WTC11 (cell line): ENCODE results near the gene RNF224. TPM values are rescaled to one million over a fixed set of nuclear protein-coding genes. Genes with fewer than 3 reads are reported as not detected.

ENCODE experiments used
- ATAC-seq: fragments of 200-7000 bp; cut with Tn5 transposase; 2 replicates; pipeline ENCODE4 v1.10.0; 2021; ENCODE audit warnings: mild to moderate bottlenecking, moderate library complexity
- CTCF ChIA-PET: fragments of 300-600 bp; sonication (Branson Sonifier 250); formaldehyde crosslinking; loops from one replicate; lab custom pipeline; 2021; ENCODE audit warnings: antibody characterized with exemption; lab: Charles Lee
- POLR2A ChIA-PET: fragments of 350-600 bp; sonication (Branson Sonifier 250); formaldehyde crosslinking; loops from one replicate; lab custom pipeline; 2021; ENCODE audit warnings: antibody characterized with exemption; lab: Charles Lee
- DNase-seq: peaks from one replicate; pipeline ENCODE4 v3.0.0; 2021; ENCODE audit warnings: low spot score
- H3K27ac Mint-ChIP-seq: 2 replicates; pipeline ENCODE4 v1.8.0; 2021; ENCODE audit warnings: mixed read lengths
- H3K27me3 Mint-ChIP-seq: 2 replicates; pipeline ENCODE4 v1.8.0; 2021; ENCODE audit warnings: low read depth, mild to moderate bottlenecking, moderate library complexity, mixed read lengths
- H3K36me3 Mint-ChIP-seq: 2 replicates; pipeline ENCODE4 v1.8.0; 2021; ENCODE audit warnings: mixed read lengths
- H3K4me1 Mint-ChIP-seq: 2 replicates; pipeline ENCODE4 v1.8.0; 2022; ENCODE audit warnings: mixed read lengths
- H3K4me3 Mint-ChIP-seq: 2 replicates; pipeline ENCODE4 v1.8.0; 2021; ENCODE audit warnings: mild to moderate bottlenecking, moderate library complexity, mixed read lengths
- H3K9me3 Mint-ChIP-seq: 2 replicates; pipeline ENCODE4 v1.8.0; 2021; ENCODE audit warnings: mixed read lengths
- AR ChIP-seq: fragments of 250-450 bp; sonication (Bioruptor Pico); IDR thresholded peaks from 2 replicates; pipeline ENCODE4 v1.9.0; 2021; ENCODE audit warnings: mild to moderate bottlenecking
- CDX4 ChIP-seq: fragments of 250-450 bp; sonication (Bioruptor Pico); IDR thresholded peaks from 2 replicates; pipeline ENCODE4 v1.9.0; 2021; ENCODE audit warnings: moderate library complexity, mild to moderate bottlenecking, inconsistent platforms, borderline replicate concordance
- CTCF ChIP-seq: fragments of 200-600 bp; IDR thresholded peaks from 2 replicates; pipeline ENCODE4 v1.8.0; 2022; ENCODE audit warnings: antibody characterized with exemption
- ELF4 ChIP-seq: sonication (generic); formaldehyde crosslinking; IDR thresholded peaks from 2 replicates; pipeline ENCODE4 v1.8.1; 2022; ENCODE audit warnings: low read depth, mild to moderate bottlenecking, moderate library complexity, missing genetic modification reagents
- ERG ChIP-seq: fragments of 250-450 bp; sonication (Bioruptor Pico); IDR thresholded peaks from 2 replicates; pipeline ENCODE4 v1.8.0; 2021; ENCODE audit warnings: mild to moderate bottlenecking
- FOXK1 ChIP-seq: sonication (generic); formaldehyde crosslinking; IDR thresholded peaks from 2 replicates; pipeline ENCODE4 v1.8.0; 2022; ENCODE audit warnings: mild to moderate bottlenecking, moderate library complexity, missing genetic modification reagents
- MXD4 ChIP-seq: fragments of 250-450 bp; sonication (Bioruptor Pico); IDR thresholded peaks from 2 replicates; pipeline ENCODE4 v1.8.0; 2021; ENCODE audit warnings: mild to moderate bottlenecking, moderate library complexity, borderline replicate concordance
- NFYB ChIP-seq: sonication (generic); formaldehyde crosslinking; conservative IDR thresholded peaks from 2 replicates; pipeline ENCODE4 v1.8.0; 2022; ENCODE audit warnings: low read depth, missing genetic modification reagents
- NR2C2 ChIP-seq: sonication (generic); formaldehyde crosslinking; IDR thresholded peaks from 2 replicates; pipeline ENCODE4 v1.8.0; 2022; ENCODE audit warnings: mild to moderate bottlenecking, missing genetic modification reagents
- NR3C1 ChIP-seq: sonication (generic); formaldehyde crosslinking; conservative IDR thresholded peaks from 2 replicates; pipeline ENCODE4 v1.8.1; 2023; ENCODE audit warnings: low read depth, mild to moderate bottlenecking, missing genetic modification reagents
- PREB ChIP-seq: sonication (generic); formaldehyde crosslinking; IDR thresholded peaks from 2 replicates; pipeline ENCODE4 v1.8.1; 2022; ENCODE audit warnings: mild to moderate bottlenecking, missing genetic modification reagents, moderate library complexity, borderline replicate concordance
- RORB ChIP-seq: fragments of 250-450 bp; sonication (Bioruptor Pico); IDR thresholded peaks from 2 replicates; pipeline ENCODE4 v1.9.0; 2021; ENCODE audit warnings: mild to moderate bottlenecking
- SP1 ChIP-seq: sonication (generic); formaldehyde crosslinking; conservative IDR thresholded peaks from 2 replicates; pipeline ENCODE4 v1.8.1; 2022; ENCODE audit warnings: missing genetic modification reagents
- STAT6 ChIP-seq: sonication (generic); formaldehyde crosslinking; conservative IDR thresholded peaks from 2 replicates; pipeline ENCODE4 v1.8.1; 2023; ENCODE audit warnings: mild to moderate bottlenecking, low read depth, missing genetic modification reagents, moderate library complexity
- ZNF232 ChIP-seq: sonication (generic); formaldehyde crosslinking; IDR thresholded peaks from 2 replicates; pipeline ENCODE4 v1.8.0; 2022; ENCODE audit warnings: mild to moderate bottlenecking, missing genetic modification reagents
- ZNF425 ChIP-seq: fragments of 250-450 bp; sonication (Bioruptor Pico); conservative IDR thresholded peaks from 2 replicates; pipeline ENCODE4 v1.9.0; 2021; ENCODE audit warnings: mild to moderate bottlenecking
- total RNA-seq: library from RNA; stranded (reverse); gene quantifications from 3 replicates; pipeline ENCODE4 v1.2.3, GENCODE V29; 2021
- TF ChIP-seq, protein P1 (sequence below): sonication (generic); formaldehyde crosslinking; IDR thresholded peaks from 2 replicates; pipeline ENCODE4 v1.8.0; 2022; ENCODE audit warnings: mild to moderate bottlenecking, missing genetic modification reagents
- TF ChIP-seq, protein P2 (sequence below): sonication (generic); formaldehyde crosslinking; IDR thresholded peaks from 2 replicates; pipeline ENCODE4 v1.8.0; 2022; ENCODE audit warnings: mild to moderate bottlenecking, missing genetic modification reagents

RNF224 gene
- total RNA-seq, 1 experiment from 2014 or later, result 0.59 TPM

DNA sequence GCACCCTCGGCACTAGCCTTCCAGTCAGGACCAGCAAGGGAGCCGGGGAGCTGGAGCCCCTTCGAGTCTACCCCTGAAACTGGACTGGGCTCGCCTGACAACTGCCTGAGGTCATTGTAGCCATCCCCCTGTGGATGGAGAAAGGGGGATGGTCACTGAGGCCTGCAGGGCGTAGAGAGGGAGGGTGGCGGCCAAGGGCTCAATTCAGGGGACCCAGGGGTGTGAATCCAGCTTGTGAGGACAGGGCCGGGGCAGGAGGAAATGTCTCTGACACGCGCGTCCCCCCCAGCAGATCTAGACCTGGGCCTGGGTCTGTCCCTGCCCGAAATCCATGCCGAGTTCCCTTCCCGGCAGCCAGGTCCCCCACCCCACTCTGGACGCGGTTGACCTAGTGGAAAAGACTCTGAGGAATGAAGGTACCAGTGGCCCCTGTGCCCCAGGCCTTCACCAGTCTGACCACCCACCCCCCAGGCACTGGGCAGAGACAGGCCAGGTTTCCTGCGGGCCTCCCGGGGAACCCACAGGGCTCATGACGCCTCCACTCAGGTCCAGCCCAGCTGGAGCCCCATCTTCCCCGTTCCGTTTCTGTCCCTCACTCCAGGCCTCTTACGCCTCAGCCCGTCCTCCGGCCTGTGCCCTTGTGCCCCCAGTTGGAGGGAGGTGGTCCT lies 4.2 kb downstream of the RNF224 start (continued):
- TF ChIP-seq ERG (CRISPR knock-in tag) (no peak), FOXK1 (CRISPR knock-in tag) (no peak)

- ChIA-PET CTCF (interaction anchor here (1.2 kb wide), 1 partner anchor 186 kb away, joined by 4 read pairs; the partner anchor contains the start of gene NPDC1), POLR2A (no interaction called here)
- no peaks in the 10 kb centered on the region for H3K36me3 Mint-ChIP-seq
- DNase-seq (no peak), ATAC-seq (no peak)
- no peak overlapping the region for H3K4me3 Mint-ChIP-seq
- H3K27me3 Mint-ChIP-seq, result no peaks in the 10 kb centered on the region
- no peaks in the 10 kb centered on the region for H3K9me3 Mint-ChIP-seq
- peaks cover 13% of the 10 kb centered on the region for H3K4me1 Mint-ChIP-seq
- no peak overlapping the region for H3K27ac Mint-ChIP-seq
- TF ChIP-seq NR2C2 (no peak), STAT6 (CRISPR knock-in tag) (no peak), AR (CRISPR knock-in tag) (no peak), SP1 (CRISPR knock-in tag) (no peak), ZNF232 (CRISPR knock-in tag) (no peak), NFYB (CRISPR knock-in tag) (no peak), CTCF (no peak), ZNF425 (no peak), ELF4 (CRISPR knock-in tag) (no peak), NR3C1 (CRISPR knock-in tag) (no peak), RORB (CRISPR knock-in tag) (no peak), MXD4 (CRISPR knock-in tag) (no peak), PREB (CRISPR knock-in tag) (no peak), CDX4 (CRISPR knock-in tag) (no peak)
- TF ChIP-seq, protein P1, sequence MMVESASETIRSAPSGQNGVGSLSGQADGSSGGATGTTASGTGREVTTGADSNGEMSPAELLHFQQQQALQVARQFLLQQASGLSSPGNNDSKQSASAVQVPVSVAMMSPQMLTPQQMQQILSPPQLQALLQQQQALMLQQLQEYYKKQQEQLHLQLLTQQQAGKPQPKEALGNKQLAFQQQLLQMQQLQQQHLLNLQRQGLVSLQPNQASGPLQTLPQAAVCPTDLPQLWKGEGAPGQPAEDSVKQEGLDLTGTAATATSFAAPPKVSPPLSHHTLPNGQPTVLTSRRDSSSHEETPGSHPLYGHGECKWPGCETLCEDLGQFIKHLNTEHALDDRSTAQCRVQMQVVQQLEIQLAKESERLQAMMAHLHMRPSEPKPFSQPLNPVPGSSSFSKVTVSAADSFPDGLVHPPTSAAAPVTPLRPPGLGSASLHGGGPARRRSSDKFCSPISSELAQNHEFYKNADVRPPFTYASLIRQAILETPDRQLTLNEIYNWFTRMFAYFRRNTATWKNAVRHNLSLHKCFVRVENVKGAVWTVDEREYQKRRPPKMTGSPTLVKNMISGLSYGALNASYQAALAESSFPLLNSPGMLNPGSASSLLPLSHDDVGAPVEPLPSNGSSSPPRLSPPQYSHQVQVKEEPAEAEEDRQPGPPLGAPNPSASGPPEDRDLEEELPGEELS, result no peak
- TF ChIP-seq, protein P2, sequence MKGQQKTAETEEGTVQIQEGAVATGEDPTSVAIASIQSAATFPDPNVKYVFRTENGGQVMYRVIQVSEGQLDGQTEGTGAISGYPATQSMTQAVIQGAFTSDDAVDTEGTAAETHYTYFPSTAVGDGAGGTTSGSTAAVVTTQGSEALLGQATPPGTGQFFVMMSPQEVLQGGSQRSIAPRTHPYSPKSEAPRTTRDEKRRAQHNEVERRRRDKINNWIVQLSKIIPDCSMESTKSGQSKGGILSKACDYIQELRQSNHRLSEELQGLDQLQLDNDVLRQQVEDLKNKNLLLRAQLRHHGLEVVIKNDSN (CRISPR knock-in tag), result no peak
Observed at GRCh38 chr9:137232101-137232500, 4.8 kb downstream of the RNF224 start.
